GM23338 (cell line): ENCODE measurements around the gene PIR. TPM values are rescaled to one million over a fixed set of nuclear protein-coding genes. Genes with fewer than 3 reads are reported as not detected.

ENCODE experiments used
- ATAC-seq: fragments of 200-7000 bp; cut with Tn5 transposase; 3 replicates; pipeline ENCODE4 v1.9.1; 2020
- DNase-seq: peaks from one replicate; pipeline ENCODE4 v3.0.0-alpha.2; 2015; ENCODE audit warnings: low spot score
- H2AFZ ChIP-seq: fragments of 200-600 bp; sonication (generic); 2 replicates; pipeline ENCODE4 v1.8.0; 2016; ENCODE audit warnings: antibody characterized with exemption, mild to moderate bottlenecking, moderate library complexity
- H3F3A ChIP-seq: fragments of 200-600 bp; sonication (generic); replicated peaks from 2 replicates; pipeline ENCODE4 v1.8.0; 2017; ENCODE audit warnings: antibody characterized with exemption, mixed run types, low read depth
- H3K27ac ChIP-seq: fragments of 200-600 bp; sonication (generic); 2 replicates; pipeline ENCODE4 v1.6.1; 2016; ENCODE audit warnings: low read depth
- H3K27me3 ChIP-seq: fragments of 200-600 bp; sonication (generic); 2 replicates; pipeline ENCODE4 v1.8.0; 2016; ENCODE audit warnings: mild to moderate bottlenecking, mixed run types, moderate library complexity; ENCODE audit not compliant: insufficient read depth
- H3K36me3 ChIP-seq: fragments of 200-600 bp; sonication (generic); 2 replicates; pipeline ENCODE4 v1.8.0; 2016; ENCODE audit warnings: mild to moderate bottlenecking; ENCODE audit not compliant: insufficient read depth
- H3K4me1 ChIP-seq: fragments of 200-600 bp; sonication (generic); 2 replicates; pipeline ENCODE4 v1.8.0; 2016; ENCODE audit warnings: mild to moderate bottlenecking, moderate library complexity; ENCODE audit not compliant: insufficient read depth
- H3K4me2 ChIP-seq: fragments of 200-600 bp; sonication (generic); 2 replicates; pipeline ENCODE4 v1.7.1; 2017; ENCODE audit warnings: mixed run types
- H3K4me3 ChIP-seq: fragments of 200-600 bp; sonication (generic); 2 replicates; pipeline ENCODE4 v1.6.1; 2016; ENCODE audit warnings: mixed run types
- H3K79me2 ChIP-seq: fragments of 200-600 bp; sonication (generic); replicated peaks from 2 replicates; pipeline ENCODE4 v1.8.0; 2017; ENCODE audit warnings: mild to moderate bottlenecking; ENCODE audit not compliant: insufficient read depth
- H3K9me2 ChIP-seq: fragments of 200-600 bp; sonication (generic); 2 replicates; pipeline ENCODE4 v1.8.0; 2017; ENCODE audit not compliant: insufficient read depth
- H4K20me1 ChIP-seq: fragments of 200-600 bp; sonication (generic); replicated peaks from 2 replicates; pipeline ENCODE4 v1.8.0; 2017; ENCODE audit warnings: mild to moderate bottlenecking; ENCODE audit not compliant: insufficient read depth
- H3K27ac Mint-ChIP-seq: 2 replicates; pipeline ENCODE4 v1.8.0; 2020; ENCODE audit warnings: inconsistent platforms, mild to moderate bottlenecking, moderate library complexity, mixed read lengths
- H3K27me3 Mint-ChIP-seq: 3 replicates; pipeline ENCODE4 v1.8.0; 2022; ENCODE audit warnings: low read depth, mild to moderate bottlenecking, moderate library complexity, mixed read lengths, inconsistent platforms; ENCODE audit not compliant: insufficient read depth, poor library complexity
- H3K36me3 Mint-ChIP-seq: 3 replicates; pipeline ENCODE4 v1.8.0; 2021; ENCODE audit warnings: low read depth, mild to moderate bottlenecking, inconsistent platforms, moderate library complexity, mixed read lengths
- H3K4me1 Mint-ChIP-seq: 3 replicates; pipeline ENCODE4 v1.8.0; 2020; ENCODE audit warnings: mild to moderate bottlenecking, inconsistent platforms, mixed read lengths
- H3K4me3 Mint-ChIP-seq: 3 replicates; pipeline ENCODE4 v1.8.0; 2021; ENCODE audit warnings: moderate library complexity, mild to moderate bottlenecking, inconsistent platforms, mixed read lengths
- H3K9me3 Mint-ChIP-seq: 3 replicates; pipeline ENCODE4 v1.8.0; 2020; ENCODE audit warnings: moderate library complexity, mild to moderate bottlenecking, inconsistent platforms, mixed read lengths
- CREB1 ChIP-seq: fragments of 250-450 bp; sonication (Bioruptor Pico); IDR thresholded peaks from 2 replicates; pipeline ENCODE4 v1.5.0; 2020; ENCODE audit warnings: low read depth, mild to moderate bottlenecking, moderate library complexity
- CTCF ChIP-seq, 2 experiments: fragments of 200-600 bp in 1 of 2; sonication (generic) in 1 of 2; conservative IDR thresholded peaks; 2 replicates each; pipeline versions ENCODE4 v1.5.1 to v1.6.1; 2016 to 2017; ENCODE audit warnings: antibody characterized with exemption in 2 of 2, low read depth in 2 of 2, mild to moderate bottlenecking in 2 of 2, moderate library complexity in 1 of 2
- ETS1 ChIP-seq: IDR thresholded peaks from 2 replicates; pipeline ENCODE4 v1.6.1; 2016; ENCODE audit warnings: antibody characterized with exemption
- EZH2 ChIP-seq: fragments of 200-600 bp; sonication (generic); IDR thresholded peaks from one replicate; pipeline ENCODE4 v1.8.0; 2017; ENCODE audit warnings: antibody characterized with exemption, mild to moderate bottlenecking, low read depth; ENCODE audit not compliant: unreplicated experiment
- EZH2phosphoT487 ChIP-seq: fragments of 200-600 bp; sonication (generic); IDR thresholded peaks from one replicate; pipeline ENCODE4 v1.8.1; 2018; ENCODE audit warnings: antibody characterized with exemption; ENCODE audit not compliant: unreplicated experiment
- JUNB ChIP-seq: IDR thresholded peaks from one replicate; pipeline ENCODE4 v1.6.1; 2016; ENCODE audit warnings: antibody characterized with exemption; ENCODE audit not compliant: unreplicated experiment
- NANOG ChIP-seq: IDR thresholded peaks from 2 replicates; pipeline ENCODE4 v1.6.1; 2016; ENCODE audit warnings: antibody characterized with exemption, borderline replicate concordance
- POLR2AphosphoS5 ChIP-seq: IDR thresholded peaks from 2 replicates; pipeline ENCODE4 v1.6.1; 2016; ENCODE audit warnings: antibody characterized with exemption, low read depth
- REST ChIP-seq: IDR thresholded peaks from one replicate; pipeline ENCODE4 v1.6.1; 2018; ENCODE audit warnings: antibody characterized with exemption; ENCODE audit not compliant: unreplicated experiment
- STAT1 ChIP-seq: IDR thresholded peaks from one replicate; pipeline ENCODE4 v1.6.1; 2016; ENCODE audit warnings: antibody characterized with exemption; ENCODE audit not compliant: unreplicated experiment
- ZNF114 ChIP-seq: fragments of 250-450 bp; sonication (Bioruptor Pico); IDR thresholded peaks from 2 replicates; pipeline ENCODE4 v1.5.0; 2020; ENCODE audit warnings: mild to moderate bottlenecking, moderate library complexity
- ZNF331 ChIP-seq: fragments of 250-450 bp; sonication (Bioruptor Pico); IDR thresholded peaks from 2 replicates; pipeline ENCODE4 v1.5.0; 2020; ENCODE audit warnings: low read depth, mild to moderate bottlenecking, moderate library complexity
- ZNF462 ChIP-seq: fragments of 250-450 bp; sonication (Bioruptor Pico); IDR thresholded peaks from 2 replicates; pipeline ENCODE4 v1.5.0; 2020; ENCODE audit warnings: mild to moderate bottlenecking, moderate library complexity
- polyA plus RNA-seq: library from polyadenylated mRNA; unstranded; fragments of >200 nt; fragmentation: Nextera tagmentation; extraction: Ambion mirVana; gene quantifications from 2 replicates; pipeline ENCODE4 v1.2.1, GENCODE V29; 2016
- total RNA-seq: library from RNA; depleted of rRNA; stranded (reverse); fragments of >200 nt; shearing (Covaris generic); gene quantifications from 2 replicates; pipeline ENCODE4 v1.2.3, GENCODE V29; 2014

The PIR gene
- total and polyA plus RNA-seq, 2 experiments from 2014 or later = 13.1 to 25.2 TPM

GRCh38 chrX:15405846-15406245 is 87.3 kb downstream of the PIR start:
- no peaks in the 10 kb centered on the region for H4K20me1 ChIP-seq
- Mint-ChIP-seq H3K27me3 (no peaks in the 10 kb centered on the region), H3K9me3 (no peaks in the 10 kb centered on the region), H3K27ac (no peak overlapping the region), H3K4me1 (peaks cover 12% of the 10 kb centered on the region), H3K36me3 (0 out of 3 replicates have a peak, but pooled peaks cover 4% of the 10 kb centered on the region), H3K4me3 (no peak overlapping the region)
- no peak for TF ChIP-seq ZNF462
- no peak for TF ChIP-seq ZNF114
- no peak for TF ChIP-seq ETS1
- no peak for TF ChIP-seq POLR2AphosphoS5
- TF ChIP-seq CREB1 = no peak
- TF ChIP-seq EZH2 = no peak
- TF ChIP-seq NANOG = no peak
- no peak for TF ChIP-seq ZNF331
- no peak for TF ChIP-seq CTCF (conservative IDR thresholded peaks at IDR 0.05; ENCODE audit: low read depth in 2 of 2)
- no peak for TF ChIP-seq STAT1
- no peak for TF ChIP-seq JUNB
- no peak for TF ChIP-seq EZH2phosphoT487
- TF ChIP-seq REST = no peak
- no peak overlapping the region for H2AFZ ChIP-seq
- H3K79me2 ChIP-seq = no peaks in the 10 kb centered on the region
- H3K27ac ChIP-seq = no peak overlapping the region
- H3K36me3 ChIP-seq = no peaks in the 10 kb centered on the region
- peaks cover 19% of the 10 kb centered on the region for H3K4me1 ChIP-seq
- DNase-seq (no peak), ATAC-seq (no peak)
- no peaks in the 10 kb centered on the region for H3F3A ChIP-seq
- H3K4me2 ChIP-seq = no peak overlapping the region
- no peaks in the 10 kb centered on the region for H3K27me3 ChIP-seq
- no peak overlapping the region for H3K4me3 ChIP-seq
- H3K9me2 ChIP-seq = no peaks in the 10 kb centered on the region
